Stomach (tissue), 9 donors: ENCODE data around the gene ALKBH8. TPM values are rescaled to one million over a fixed set of nuclear protein-coding genes. Genes with fewer than 3 reads are reported as not detected.

ENCODE experiments used
- DNase-seq, 2 donors: peaks; one replicate each; pipeline versions ENCODE4 v3.0.0 to v3.0.0-alpha.2; 2013 to 2019
- H3K27ac ChIP-seq, 5 donors: fragments of 200-600 bp in 4 of 5; sonication (generic) in 4 of 5; one replicate each; pipeline ENCODE4 v1.5.1; 2013 to 2019; ENCODE audit warnings: mild to moderate bottlenecking in 1 of 5, moderate library complexity in 1 of 5
- H3K27me3 ChIP-seq, 3 donors: fragments of 200-600 bp; sonication (generic); one replicate each; pipeline ENCODE4 v1.5.1; 2017 to 2019; ENCODE audit warnings: mixed run types in 1 of 3
- H3K36me3 ChIP-seq, 4 donors: fragments of 200-600 bp; sonication (generic); 1 replicate in 3 of 4; 2 replicates in 1 of 4; pipeline ENCODE4 v1.5.1; 2016 to 2019
- H3K4me1 ChIP-seq, 4 donors: fragments of 200-600 bp; sonication (generic); one replicate each; pipeline ENCODE4 v1.5.1; 2016 to 2019
- H3K4me3 ChIP-seq, 4 donors: fragments of 200-600 bp; sonication (generic) in 3 of 4; one replicate each; pipeline ENCODE4 v1.5.1; 2016 to 2019; ENCODE audit warnings: mild to moderate bottlenecking in 1 of 4
- H3K9me3 ChIP-seq, 4 donors: fragments of 200-600 bp; sonication (generic); one replicate each; pipeline ENCODE4 v1.5.1; 2016 to 2019
- CTCF ChIP-seq, 7 experiments: fragments of 450-650 bp in 4 of 7; fragments of 200-600 bp in 3 of 7; sonication (generic) in 3 of 7; IDR thresholded peaks; one replicate each; pipeline ENCODE4 v1.5.1; 2016 to 2019; ENCODE audit warnings: antibody characterized with exemption in 7 of 7, control low read depth in 2 of 7, mild to moderate bottlenecking in 1 of 7
- EP300 ChIP-seq: sonication (generic); formaldehyde crosslinking; IDR thresholded peaks from one replicate; pipeline ENCODE4 v1.6.1; 2017; ENCODE audit warnings: antibody characterized with exemption
- POLR2A ChIP-seq, 4 donors: fragments of 450-650 bp; IDR thresholded peaks; one replicate each; pipeline ENCODE4 v1.6.1; 2016; ENCODE audit warnings: antibody characterized with exemption in 4 of 4, control low read depth in 2 of 4, mild to moderate bottlenecking in 1 of 4, moderate library complexity in 1 of 4
- POLR2AphosphoS5 ChIP-seq, 3 donors: sonication (generic); formaldehyde crosslinking; IDR thresholded peaks; one replicate each; pipeline ENCODE4 v1.6.1; 2016; ENCODE audit warnings: antibody characterized with exemption in 3 of 3
- WGBS, 5 donors: extraction: QIAGEN DNeasy Blood & Tissue Kit in 3 of 5; methylation state at CpG; one replicate each; pipeline versions ENCODE4 v1.1.5 to v1.1.7; 2013 to 2018; 5-methylcytosine and 5-hydroxymethylcytosine counted together
- intact Hi-C: fragments of 100-400 bp; cut with DNase I; formaldehyde crosslinking; loops from one replicate; pipeline ENCODE4 v1.15.1; 2023; ENCODE audit warnings: low total_unique reads
- polyA plus RNA-seq, 3 donors: library from polyadenylated mRNA; stranded (reverse); fragments of 200-250 nt; gene quantifications; one replicate each; pipeline ENCODE4 v1.2.3, GENCODE V29; 2013
- total RNA-seq, 5 donors: library from RNA; depleted of rRNA; stranded (reverse); fragments of >200 nt; gene quantifications; one replicate each; pipeline versions ENCODE4 v1.1.0 to v1.2.3, GENCODE V29; 2014 to 2016
- donor health status: healthy with polysubstance abuse.
- donor health status: Bipolar disorder and iron deficiency.
- donor health status: healthy.

Gene ALKBH8
- total and polyA plus RNA-seq, 8 donors = 0.87 to 28.0 (median 4.1) TPM

GRCh38 chr11:107490836-107491235 lies 74.7 kb downstream of the ALKBH8 start:
- Histone ChIP-seq H3K9me3 (peaks cover 0 to 3% (median 0%) of the 10 kb centered on the region in 4 donors), H3K27ac (no peak overlapping the region), H3K4me1 (no peaks in the 10 kb centered on the region), H3K4me3 (no peak overlapping the region), H3K27me3 (no peaks in the 10 kb centered on the region), H3K36me3 (no peaks in the 10 kb centered on the region)
- no peak for DNase-seq
- WGBS, 5 donors = 85 to 97% (median 92%) methylated on average over 2 of the region's 2 CpGs
- TF ChIP-seq EP300 (no peak), CTCF (IDR thresholded peaks at IDR 0.05) (no peak), POLR2AphosphoS5 (IDR thresholded peaks at IDR 0.05) (no peak), POLR2A (IDR thresholded peaks at IDR 0.05) (no peak)
- intact Hi-C loops = no loop called here

DNA sequence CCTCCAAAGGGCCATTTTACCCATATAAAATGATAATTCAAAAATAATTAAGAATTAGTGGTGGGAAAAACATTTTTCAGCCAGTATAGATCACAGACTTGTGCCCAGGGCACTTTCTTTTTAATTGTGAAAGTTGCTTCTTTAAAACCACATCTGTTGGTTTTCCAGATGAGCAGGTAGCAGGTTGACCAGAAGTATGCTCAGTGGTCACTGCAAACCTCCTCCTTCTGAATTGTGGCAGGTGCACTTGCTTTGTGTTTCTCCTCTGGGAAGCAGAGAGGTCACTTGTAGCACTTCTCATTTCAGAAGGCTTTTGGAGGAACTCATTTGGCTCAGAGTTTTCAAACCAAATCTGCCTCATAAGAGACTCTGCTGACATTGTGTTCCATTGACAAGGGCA lies 83.3 kb downstream of the ALKBH8 start:
- Histone ChIP-seq H3K4me1 (no peaks in the 10 kb centered on the region), H3K27ac (no peak overlapping the region), H3K36me3 (no peaks in the 10 kb centered on the region), H3K27me3 (no peaks in the 10 kb centered on the region), H3K9me3 (no peaks in the 10 kb centered on the region), H3K4me3 (no peak overlapping the region)
- no peak for TF ChIP-seq POLR2AphosphoS5 (IDR thresholded peaks at IDR 0.05)
- no peak for TF ChIP-seq CTCF (IDR thresholded peaks at IDR 0.05)
- no peak for TF ChIP-seq POLR2A (IDR thresholded peaks at IDR 0.05)
- TF ChIP-seq EP300 = no peak
- no peak for DNase-seq
- intact Hi-C loops = no loop called here

DNA sequence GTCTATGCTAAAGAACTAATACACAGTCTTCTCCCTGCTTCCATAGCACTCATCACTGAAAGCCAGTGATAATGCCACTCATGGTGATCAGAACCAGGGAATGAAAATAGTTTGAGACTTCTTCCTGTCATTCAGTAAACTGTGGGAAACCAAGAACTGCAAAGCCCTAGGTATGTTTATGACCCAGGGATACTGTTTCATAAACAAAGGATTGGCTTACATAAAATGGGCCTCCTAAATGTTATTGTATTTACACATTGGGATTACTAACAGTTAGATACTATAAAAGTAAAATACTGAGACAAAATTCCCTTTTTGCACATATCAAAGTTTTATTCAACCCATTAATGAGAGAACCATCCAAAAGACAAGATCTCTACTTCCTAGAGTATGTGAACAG lies 86.6 kb downstream of the ALKBH8 start:
- no peak for DNase-seq

GRCh38 chr11:107477820-107478219 lies 87.7 kb downstream of the ALKBH8 start:
- Histone ChIP-seq H3K4me3 (no peak overlapping the region), H3K4me1 (no peaks in the 10 kb centered on the region), H3K27me3 (peaks cover 0 to 13% (median 7%) of the 10 kb centered on the region in 3 donors), H3K27ac (no peak overlapping the region), H3K9me3 (no peaks in the 10 kb centered on the region), H3K36me3 (no peaks in the 10 kb centered on the region)
- no peak for DNase-seq
- intact Hi-C loops = no loop called here
- 71 to 95% (median 87%) methylated on average over 3 of the region's 3 CpGs for WGBS, 5 donors
- TF ChIP-seq POLR2A (IDR thresholded peaks at IDR 0.05) = no peak
- TF ChIP-seq CTCF (IDR thresholded peaks at IDR 0.05) = no peak
- no peak for TF ChIP-seq POLR2AphosphoS5 (IDR thresholded peaks at IDR 0.05)
- TF ChIP-seq EP300 = no peak

More for the DNA sequence above, 86.6 kb downstream of the ALKBH8 start:
- no peaks in the 10 kb centered on the region for H3K4me1 ChIP-seq
- H3K9me3 ChIP-seq = no peaks in the 10 kb centered on the region
- intact Hi-C loops = no loop called here
- no peaks in the 10 kb centered on the region for H3K36me3 ChIP-seq
- H3K4me3 ChIP-seq = no peak overlapping the region
- no peak overlapping the region for H3K27ac ChIP-seq
- TF ChIP-seq EP300 = no peak
- TF ChIP-seq CTCF (IDR thresholded peaks at IDR 0.05) = no peak
- TF ChIP-seq POLR2AphosphoS5 (IDR thresholded peaks at IDR 0.05) = no peak
- TF ChIP-seq POLR2A (IDR thresholded peaks at IDR 0.05) = no peak
- peaks cover 0 to 13% (median 7%) of the 10 kb centered on the region in 3 donors for H3K27me3 ChIP-seq
